HG03558 (cell line): ENCODE data around the gene TRAF2.

Source experiments
- ATAC-seq: cut with Tn5 transposase; IDR thresholded peaks from one replicate; pipeline ENCODE4 v1.9.1; 2021; ENCODE audit warnings: moderate number of reproducible peaks; ENCODE audit not compliant: unreplicated experiment; ENCODE audit errors: extremely low read depth

The TRAF2 gene

GRCh38 chr9:136973618-136974617 is 87.6 kb downstream of the TRAF2 start:
- no peak for ATAC-seq

- ATAC-seq = no peak
These were observed 88.7 kb downstream of the TRAF2 start for GRCh38 chr9:136974817-136975535.

- no peak for ATAC-seq
These were observed 89.3 kb downstream of the TRAF2 start for GRCh38 chr9:136975644-136976043.
